Measurements from ENCODE around the gene AFF3. TPM values are rescaled to one million over a fixed set of nuclear protein-coding genes. Genes with fewer than 3 reads are reported as not detected.

Gene AFF3
- polyA plus RNA-seq, 1 donor (not counting 4 experiments of a cell fraction or from before 2014, with no cell fraction given) = not detected

GRCh38 chr2:99974682-99975375 lies 167.6 kb downstream of the AFF3 start:
- H3K9me3 ChIP-seq (ENCODE audit: control insufficient read depth, low read depth, low read length) = no peaks in the 10 kb centered on the region
- no peak overlapping the region for H2AFZ ChIP-seq (ENCODE audit: control insufficient read depth, low read length)
- TF ChIP-seq EZH2 (IDR thresholded peaks at IDR 0.05; ENCODE audit: low read length) (no peak), CTCF (optimal IDR thresholded peaks at IDR 0.05 in 1 of 3, IDR thresholded peaks at IDR 0.05 in 1 of 3, conservative IDR thresholded peaks at IDR 0.05 in 1 of 3; ENCODE audit: extremely low read depth in 1 of 3, insufficient read depth in 2 of 3, low read length in 3 of 3) (no peak)
- no peaks in the 10 kb centered on the region for H3K27me3 ChIP-seq (ENCODE audit: control insufficient read depth, extremely low read depth, insufficient read depth, low read length)
- no peaks in the 10 kb centered on the region for H3K9me1 ChIP-seq (ENCODE audit: control insufficient read depth, extremely low read depth, insufficient read depth, low read length)
- H3K79me2 ChIP-seq (ENCODE audit: control insufficient read depth, insufficient read depth, low read length) = no peaks in the 10 kb centered on the region
- no peak overlapping the region for H3K4me3 ChIP-seq (ENCODE audit: control insufficient read depth in 2 of 3, extremely low read depth in 1 of 3, insufficient read depth in 2 of 3, low read depth in 1 of 3, low read length in 3 of 3)
- no peak for FAIRE-seq
- no peaks in the 10 kb centered on the region for H3K36me3 ChIP-seq (ENCODE audit: control insufficient read depth in 2 of 2, extremely low read depth in 1 of 2, insufficient read depth in 2 of 2, low read length in 2 of 2)
- H3K4me1 ChIP-seq (ENCODE audit: control insufficient read depth, extremely low read depth, insufficient read depth, low read length) = no peaks in the 10 kb centered on the region
- no peak for DNase-seq (ENCODE audit: low read depth, low spot score)
- no peak overlapping the region for H3K9ac ChIP-seq (ENCODE audit: control insufficient read depth, extremely low read depth, insufficient read depth, low read length)
- no peak overlapping the region for H3K4me2 ChIP-seq (ENCODE audit: control insufficient read depth, extremely low read depth, insufficient read depth, low read depth, low read length)
- no peaks in the 10 kb centered on the region for H4K20me1 ChIP-seq (ENCODE audit: control insufficient read depth, extremely low read depth, insufficient read depth, low read length)
- H3K27ac ChIP-seq (ENCODE audit: control insufficient read depth, insufficient read depth, low read length) = no peak overlapping the region
- dilution Hi-C loops (cut with MboI; ENCODE audit: extremely low pct_ligation_motif_present, low sequenced_read_pairs) = loop anchor here (5.0 kb wide), 1 partner anchor 43 kb away; no protein-coding TSS in a partner anchor

- Histone ChIP-seq H2AFZ (ENCODE audit: control insufficient read depth, low read length) (no peak overlapping the region), H3K9me3 (ENCODE audit: control insufficient read depth, low read depth, low read length) (no peaks in the 10 kb centered on the region), H3K36me3 (ENCODE audit: control insufficient read depth in 2 of 2, extremely low read depth in 1 of 2, insufficient read depth in 2 of 2, low read length in 2 of 2) (no peaks in the 10 kb centered on the region), H3K79me2 (ENCODE audit: control insufficient read depth, insufficient read depth, low read length) (no peaks in the 10 kb centered on the region), H4K20me1 (ENCODE audit: control insufficient read depth, extremely low read depth, insufficient read depth, low read length) (no peaks in the 10 kb centered on the region), H3K9ac (ENCODE audit: control insufficient read depth, extremely low read depth, insufficient read depth, low read length) (no peak overlapping the region), H3K9me1 (ENCODE audit: control insufficient read depth, extremely low read depth, insufficient read depth, low read length) (no peaks in the 10 kb centered on the region), H3K4me1 (ENCODE audit: control insufficient read depth, extremely low read depth, insufficient read depth, low read length) (no peaks in the 10 kb centered on the region), H3K27me3 (ENCODE audit: control insufficient read depth, extremely low read depth, insufficient read depth, low read length) (no peaks in the 10 kb centered on the region), H3K27ac (ENCODE audit: control insufficient read depth, insufficient read depth, low read length) (no peak overlapping the region), H3K4me2 (ENCODE audit: control insufficient read depth, extremely low read depth, insufficient read depth, low read depth, low read length) (no peak overlapping the region), H3K4me3 (ENCODE audit: control insufficient read depth in 2 of 3, extremely low read depth in 1 of 3, insufficient read depth in 2 of 3, low read depth in 1 of 3, low read length in 3 of 3) (no peak overlapping the region)
- TF ChIP-seq CTCF (optimal IDR thresholded peaks at IDR 0.05 in 1 of 3, IDR thresholded peaks at IDR 0.05 in 1 of 3, conservative IDR thresholded peaks at IDR 0.05 in 1 of 3; ENCODE audit: extremely low read depth in 1 of 3, insufficient read depth in 2 of 3, low read length in 3 of 3) (no peak), EZH2 (IDR thresholded peaks at IDR 0.05; ENCODE audit: low read length) (no peak)
- DNase-seq (ENCODE audit: low read depth, low spot score) (no peak), FAIRE-seq (no peak)
- dilution Hi-C loops (cut with MboI; ENCODE audit: extremely low pct_ligation_motif_present, low sequenced_read_pairs) = loop anchor here (5.0 kb wide), 1 partner anchor 42 kb away; no protein-coding TSS in a partner anchor
Measured at GRCh38 chr2:99974275-99974674, 168.1 kb downstream of the AFF3 start.

Data from keratinocyte (primary cell).